Measurements from ENCODE around the gene TTC31. TPM values are rescaled to one million over a fixed set of nuclear protein-coding genes. Genes with fewer than 3 reads are reported as not detected.

TTC31 gene
- total RNA-seq, 1 experiment from 2014 or later = 38.3 TPM

DNA sequence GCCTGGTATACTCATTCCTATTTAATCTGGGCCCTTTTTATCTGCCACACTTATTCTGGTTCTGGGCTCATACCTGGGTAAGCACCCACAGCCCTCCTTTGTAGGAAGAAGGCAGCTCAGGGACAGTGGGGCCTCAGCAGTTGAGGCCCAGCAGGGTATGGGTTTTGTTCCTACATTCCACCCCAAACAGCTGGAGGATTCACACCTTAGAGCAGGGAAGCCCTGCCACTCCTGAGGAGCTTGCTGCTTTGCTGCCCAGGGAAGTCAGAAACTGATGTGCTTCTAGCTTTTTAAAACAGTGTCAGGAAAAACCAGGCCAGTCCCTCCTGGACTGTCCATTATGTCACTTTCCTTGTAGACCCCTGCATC lies 17.7 kb downstream of the TTC31 start:
- Mint-ChIP-seq H3K9me3 (no peaks in the 10 kb centered on the region), H3K36me3 (peaks cover 13% of the 10 kb centered on the region), H3K27me3 (ENCODE audit: low read depth) (peaks cover 100% of the 10 kb centered on the region), H3K4me3 (no peak overlapping the region), H3K4me1 (peaks cover 54% of the 10 kb centered on the region), H3K27ac (no peak overlapping the region)
- ChIA-PET POLR2A (interaction anchor here (0.8 to 1.5 kb wide), 2 partner anchors 18 to 43 kb away, joined by 3 to 6 read pairs; partner anchors contain the start of genes CCDC142 and WBP1), CTCF (interaction anchor here (1.7 to 6.0 kb wide), 4 partner anchors 10 to 87 kb away, joined by 5 to 43 read pairs (median 12); partner anchors contain the start of genes CCDC142 and TTC31)
- no peak for DNase-seq (ENCODE audit: low spot score)
- no peak for TF ChIP-seq TP53 (CRISPR knock-in tag; IDR thresholded peaks at IDR 0.05)
- TF ChIP-seq ZNF423 (CRISPR knock-in tag; IDR thresholded peaks at IDR 0.05) = no peak
- TF ChIP-seq ZBTB21 (CRISPR knock-in tag; IDR thresholded peaks at IDR 0.05; ENCODE audit: borderline replicate concordance) = no peak
- no peak for TF ChIP-seq GTF2I (CRISPR knock-in tag; conservative IDR thresholded peaks at IDR 0.05)
- TF ChIP-seq, protein P1, sequence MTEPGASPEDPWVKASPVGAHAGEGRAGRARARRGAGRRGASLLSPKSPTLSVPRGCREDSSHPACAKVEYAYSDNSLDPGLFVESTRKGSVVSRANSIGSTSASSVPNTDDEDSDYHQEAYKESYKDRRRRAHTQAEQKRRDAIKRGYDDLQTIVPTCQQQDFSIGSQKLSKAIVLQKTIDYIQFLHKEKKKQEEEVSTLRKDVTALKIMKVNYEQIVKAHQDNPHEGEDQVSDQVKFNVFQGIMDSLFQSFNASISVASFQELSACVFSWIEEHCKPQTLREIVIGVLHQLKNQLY (CRISPR knock-in tag; IDR thresholded peaks at IDR 0.05) = no peak
- TF ChIP-seq, protein P2, sequence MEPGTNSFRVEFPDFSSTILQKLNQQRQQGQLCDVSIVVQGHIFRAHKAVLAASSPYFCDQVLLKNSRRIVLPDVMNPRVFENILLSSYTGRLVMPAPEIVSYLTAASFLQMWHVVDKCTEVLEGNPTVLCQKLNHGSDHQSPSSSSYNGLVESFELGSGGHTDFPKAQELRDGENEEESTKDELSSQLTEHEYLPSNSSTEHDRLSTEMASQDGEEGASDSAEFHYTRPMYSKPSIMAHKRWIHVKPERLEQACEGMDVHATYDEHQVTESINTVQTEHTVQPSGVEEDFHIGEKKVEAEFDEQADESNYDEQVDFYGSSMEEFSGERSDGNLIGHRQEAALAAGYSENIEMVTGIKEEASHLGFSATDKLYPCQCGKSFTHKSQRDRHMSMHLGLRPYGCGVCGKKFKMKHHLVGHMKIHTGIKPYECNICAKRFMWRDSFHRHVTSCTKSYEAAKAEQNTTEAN (CRISPR knock-in tag; IDR thresholded peaks at IDR 0.05) = no peak
- TF ChIP-seq, protein P3, sequence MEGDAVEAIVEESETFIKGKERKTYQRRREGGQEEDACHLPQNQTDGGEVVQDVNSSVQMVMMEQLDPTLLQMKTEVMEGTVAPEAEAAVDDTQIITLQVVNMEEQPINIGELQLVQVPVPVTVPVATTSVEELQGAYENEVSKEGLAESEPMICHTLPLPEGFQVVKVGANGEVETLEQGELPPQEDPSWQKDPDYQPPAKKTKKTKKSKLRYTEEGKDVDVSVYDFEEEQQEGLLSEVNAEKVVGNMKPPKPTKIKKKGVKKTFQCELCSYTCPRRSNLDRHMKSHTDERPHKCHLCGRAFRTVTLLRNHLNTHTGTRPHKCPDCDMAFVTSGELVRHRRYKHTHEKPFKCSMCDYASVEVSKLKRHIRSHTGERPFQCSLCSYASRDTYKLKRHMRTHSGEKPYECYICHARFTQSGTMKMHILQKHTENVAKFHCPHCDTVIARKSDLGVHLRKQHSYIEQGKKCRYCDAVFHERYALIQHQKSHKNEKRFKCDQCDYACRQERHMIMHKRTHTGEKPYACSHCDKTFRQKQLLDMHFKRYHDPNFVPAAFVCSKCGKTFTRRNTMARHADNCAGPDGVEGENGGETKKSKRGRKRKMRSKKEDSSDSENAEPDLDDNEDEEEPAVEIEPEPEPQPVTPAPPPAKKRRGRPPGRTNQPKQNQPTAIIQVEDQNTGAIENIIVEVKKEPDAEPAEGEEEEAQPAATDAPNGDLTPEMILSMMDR (IDR thresholded peaks at IDR 0.05) = no peak
- TF ChIP-seq, protein P4, sequence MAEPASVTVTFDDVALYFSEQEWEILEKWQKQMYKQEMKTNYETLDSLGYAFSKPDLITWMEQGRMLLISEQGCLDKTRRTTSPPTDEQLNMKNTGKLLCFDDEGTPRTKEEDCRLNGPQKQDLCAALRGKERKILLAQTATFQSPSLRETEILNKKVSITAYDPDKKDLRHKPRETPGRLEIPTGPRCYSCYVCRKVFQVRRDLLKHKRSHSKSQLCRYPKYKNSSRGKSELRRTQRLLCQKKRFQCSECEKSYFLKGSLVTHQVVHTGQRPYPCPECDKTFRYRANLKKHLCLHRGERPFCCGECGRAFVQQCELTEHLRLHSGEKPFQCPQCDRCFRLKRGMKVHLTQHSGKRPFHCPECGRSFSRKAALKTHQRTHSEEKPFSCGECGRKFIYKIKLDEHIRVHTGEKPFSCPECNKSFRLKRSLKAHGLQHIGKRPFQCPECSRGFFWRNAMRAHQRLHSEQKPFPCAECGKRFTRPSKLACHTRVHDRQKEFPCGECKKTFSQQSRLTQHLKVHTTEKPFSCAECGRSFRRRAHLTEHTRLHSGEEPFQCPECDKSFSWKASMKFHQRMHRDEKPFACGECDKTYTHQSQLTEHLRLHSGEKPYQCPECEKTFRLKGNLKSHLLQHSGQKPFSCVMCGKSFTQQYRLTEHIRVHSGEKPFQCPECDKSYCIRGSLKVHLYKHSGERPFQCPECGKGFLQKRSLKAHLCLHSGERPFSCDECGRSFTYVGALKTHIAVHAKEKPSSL (CRISPR knock-in tag; conservative IDR thresholded peaks at IDR 0.05) = no peak
- TF ChIP-seq ZNF263 (CRISPR knock-in tag; IDR thresholded peaks at IDR 0.05; ENCODE audit: low read depth) = no peak
- TF ChIP-seq, protein P5, sequence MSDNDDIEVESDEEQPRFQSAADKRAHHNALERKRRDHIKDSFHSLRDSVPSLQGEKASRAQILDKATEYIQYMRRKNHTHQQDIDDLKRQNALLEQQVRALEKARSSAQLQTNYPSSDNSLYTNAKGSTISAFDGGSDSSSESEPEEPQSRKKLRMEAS (CRISPR knock-in tag; IDR thresholded peaks at IDR 0.05) = no peak
- no peak for ATAC-seq

DNA sequence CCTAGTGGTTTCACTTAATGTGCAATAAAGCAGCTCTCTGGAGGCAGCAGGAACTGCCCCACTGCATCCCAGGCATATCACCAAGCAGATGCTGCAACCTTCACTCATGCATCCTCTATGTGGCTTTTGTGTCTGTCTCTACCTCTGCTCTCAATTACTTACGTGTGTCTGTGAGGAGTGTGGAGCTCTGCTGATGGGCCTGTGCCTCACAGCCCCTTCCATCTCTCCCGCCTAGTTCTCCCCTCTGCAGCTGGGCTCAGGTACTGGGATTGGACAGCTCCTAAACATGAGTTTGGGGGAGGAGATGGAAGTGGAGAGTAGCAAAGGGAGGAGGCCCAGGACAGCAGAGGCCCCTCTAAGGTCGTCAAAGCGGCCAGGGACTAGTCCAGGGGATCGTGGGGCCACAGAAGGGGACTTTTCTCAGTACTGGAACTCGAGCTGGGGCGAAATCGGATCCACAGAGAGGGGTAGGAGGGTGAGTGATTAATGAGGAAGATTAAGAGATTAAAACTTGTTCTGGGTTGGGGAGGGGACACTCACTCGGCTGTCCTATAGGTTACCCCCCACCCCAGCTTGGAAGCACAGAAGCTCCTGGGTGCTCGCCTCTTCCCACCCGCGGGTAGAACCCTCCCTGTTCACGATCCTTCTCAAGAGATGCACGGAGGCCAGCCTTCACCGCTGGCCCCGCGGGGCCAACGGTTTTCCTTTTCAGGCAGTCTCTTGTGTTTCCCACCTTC lies 18.6 kb downstream of the TTC31 start:
- TF ChIP-seq, protein P6, sequence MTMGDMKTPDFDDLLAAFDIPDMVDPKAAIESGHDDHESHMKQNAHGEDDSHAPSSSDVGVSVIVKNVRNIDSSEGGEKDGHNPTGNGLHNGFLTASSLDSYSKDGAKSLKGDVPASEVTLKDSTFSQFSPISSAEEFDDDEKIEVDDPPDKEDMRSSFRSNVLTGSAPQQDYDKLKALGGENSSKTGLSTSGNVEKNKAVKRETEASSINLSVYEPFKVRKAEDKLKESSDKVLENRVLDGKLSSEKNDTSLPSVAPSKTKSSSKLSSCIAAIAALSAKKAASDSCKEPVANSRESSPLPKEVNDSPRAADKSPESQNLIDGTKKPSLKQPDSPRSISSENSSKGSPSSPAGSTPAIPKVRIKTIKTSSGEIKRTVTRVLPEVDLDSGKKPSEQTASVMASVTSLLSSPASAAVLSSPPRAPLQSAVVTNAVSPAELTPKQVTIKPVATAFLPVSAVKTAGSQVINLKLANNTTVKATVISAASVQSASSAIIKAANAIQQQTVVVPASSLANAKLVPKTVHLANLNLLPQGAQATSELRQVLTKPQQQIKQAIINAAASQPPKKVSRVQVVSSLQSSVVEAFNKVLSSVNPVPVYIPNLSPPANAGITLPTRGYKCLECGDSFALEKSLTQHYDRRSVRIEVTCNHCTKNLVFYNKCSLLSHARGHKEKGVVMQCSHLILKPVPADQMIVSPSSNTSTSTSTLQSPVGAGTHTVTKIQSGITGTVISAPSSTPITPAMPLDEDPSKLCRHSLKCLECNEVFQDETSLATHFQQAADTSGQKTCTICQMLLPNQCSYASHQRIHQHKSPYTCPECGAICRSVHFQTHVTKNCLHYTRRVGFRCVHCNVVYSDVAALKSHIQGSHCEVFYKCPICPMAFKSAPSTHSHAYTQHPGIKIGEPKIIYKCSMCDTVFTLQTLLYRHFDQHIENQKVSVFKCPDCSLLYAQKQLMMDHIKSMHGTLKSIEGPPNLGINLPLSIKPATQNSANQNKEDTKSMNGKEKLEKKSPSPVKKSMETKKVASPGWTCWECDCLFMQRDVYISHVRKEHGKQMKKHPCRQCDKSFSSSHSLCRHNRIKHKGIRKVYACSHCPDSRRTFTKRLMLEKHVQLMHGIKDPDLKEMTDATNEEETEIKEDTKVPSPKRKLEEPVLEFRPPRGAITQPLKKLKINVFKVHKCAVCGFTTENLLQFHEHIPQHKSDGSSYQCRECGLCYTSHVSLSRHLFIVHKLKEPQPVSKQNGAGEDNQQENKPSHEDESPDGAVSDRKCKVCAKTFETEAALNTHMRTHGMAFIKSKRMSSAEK (CRISPR knock-in tag; IDR thresholded peaks at IDR 0.05; ENCODE audit: borderline replicate concordance) = no peak
- TF ChIP-seq, protein P7, sequence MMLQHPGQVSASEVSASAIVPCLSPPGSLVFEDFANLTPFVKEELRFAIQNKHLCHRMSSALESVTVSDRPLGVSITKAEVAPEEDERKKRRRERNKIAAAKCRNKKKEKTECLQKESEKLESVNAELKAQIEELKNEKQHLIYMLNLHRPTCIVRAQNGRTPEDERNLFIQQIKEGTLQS (CRISPR knock-in tag; conservative IDR thresholded peaks at IDR 0.05) = no peak
- TF ChIP-seq, protein P8, sequence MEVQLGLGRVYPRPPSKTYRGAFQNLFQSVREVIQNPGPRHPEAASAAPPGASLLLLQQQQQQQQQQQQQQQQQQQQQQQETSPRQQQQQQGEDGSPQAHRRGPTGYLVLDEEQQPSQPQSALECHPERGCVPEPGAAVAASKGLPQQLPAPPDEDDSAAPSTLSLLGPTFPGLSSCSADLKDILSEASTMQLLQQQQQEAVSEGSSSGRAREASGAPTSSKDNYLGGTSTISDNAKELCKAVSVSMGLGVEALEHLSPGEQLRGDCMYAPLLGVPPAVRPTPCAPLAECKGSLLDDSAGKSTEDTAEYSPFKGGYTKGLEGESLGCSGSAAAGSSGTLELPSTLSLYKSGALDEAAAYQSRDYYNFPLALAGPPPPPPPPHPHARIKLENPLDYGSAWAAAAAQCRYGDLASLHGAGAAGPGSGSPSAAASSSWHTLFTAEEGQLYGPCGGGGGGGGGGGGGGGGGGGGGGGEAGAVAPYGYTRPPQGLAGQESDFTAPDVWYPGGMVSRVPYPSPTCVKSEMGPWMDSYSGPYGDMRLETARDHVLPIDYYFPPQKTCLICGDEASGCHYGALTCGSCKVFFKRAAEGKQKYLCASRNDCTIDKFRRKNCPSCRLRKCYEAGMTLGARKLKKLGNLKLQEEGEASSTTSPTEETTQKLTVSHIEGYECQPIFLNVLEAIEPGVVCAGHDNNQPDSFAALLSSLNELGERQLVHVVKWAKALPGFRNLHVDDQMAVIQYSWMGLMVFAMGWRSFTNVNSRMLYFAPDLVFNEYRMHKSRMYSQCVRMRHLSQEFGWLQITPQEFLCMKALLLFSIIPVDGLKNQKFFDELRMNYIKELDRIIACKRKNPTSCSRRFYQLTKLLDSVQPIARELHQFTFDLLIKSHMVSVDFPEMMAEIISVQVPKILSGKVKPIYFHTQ (CRISPR knock-in tag; IDR thresholded peaks at IDR 0.05) = no peak
- no peak for TF ChIP-seq TEAD1 (CRISPR knock-in tag; IDR thresholded peaks at IDR 0.05)
- TF ChIP-seq TEAD4 (CRISPR knock-in tag; IDR thresholded peaks at IDR 0.05) = no peak
- TF ChIP-seq, protein P9, sequence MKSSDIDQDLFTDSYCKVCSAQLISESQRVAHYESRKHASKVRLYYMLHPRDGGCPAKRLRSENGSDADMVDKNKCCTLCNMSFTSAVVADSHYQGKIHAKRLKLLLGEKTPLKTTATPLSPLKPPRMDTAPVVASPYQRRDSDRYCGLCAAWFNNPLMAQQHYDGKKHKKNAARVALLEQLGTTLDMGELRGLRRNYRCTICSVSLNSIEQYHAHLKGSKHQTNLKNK (CRISPR knock-in tag; IDR thresholded peaks at IDR 0.05) = no peak
- no peak for TF ChIP-seq IRF2 (CRISPR knock-in tag; IDR thresholded peaks at IDR 0.05; ENCODE audit: borderline replicate concordance, low read depth)
- no peak for TF ChIP-seq NFATC4 (CRISPR knock-in tag; IDR thresholded peaks at IDR 0.05)
- no peak for TF ChIP-seq TCF7 (CRISPR knock-in tag; IDR thresholded peaks at IDR 0.05; ENCODE audit: low read depth)
- Mint-ChIP-seq H3K27me3 (ENCODE audit: low read depth) (peaks cover 96% of the 10 kb centered on the region), H3K9me3 (no peaks in the 10 kb centered on the region), H3K36me3 (peaks cover 19% of the 10 kb centered on the region), H3K27ac (no peak overlapping the region), H3K4me1 (peaks cover 55% of the 10 kb centered on the region), H3K4me3 (peak overlapping the region; percentile 81)
- POLR2A ChIA-PET = interaction anchor here (0.6 to 0.8 kb wide), 2 partner anchors 10 to 44 kb away, joined by 3 to 5 read pairs; partner anchors contain the start of gene WBP1
- DNase-seq (ENCODE audit: low spot score) (no peak), ATAC-seq (no peak)
- CTCF ChIA-PET = interaction anchor here (0.7 to 6.0 kb wide), 5 partner anchors 9 to 86 kb away, joined by 3 to 43 read pairs (median 6); partner anchors contain the start of genes AUP1, CCDC142, HTRA2 and TTC31
